ENCODE results near the gene C14orf180.
A peak's percentile ranks its signal among the peaks of the same experiment; 100 is the strongest.

C14orf180 gene

DNA sequence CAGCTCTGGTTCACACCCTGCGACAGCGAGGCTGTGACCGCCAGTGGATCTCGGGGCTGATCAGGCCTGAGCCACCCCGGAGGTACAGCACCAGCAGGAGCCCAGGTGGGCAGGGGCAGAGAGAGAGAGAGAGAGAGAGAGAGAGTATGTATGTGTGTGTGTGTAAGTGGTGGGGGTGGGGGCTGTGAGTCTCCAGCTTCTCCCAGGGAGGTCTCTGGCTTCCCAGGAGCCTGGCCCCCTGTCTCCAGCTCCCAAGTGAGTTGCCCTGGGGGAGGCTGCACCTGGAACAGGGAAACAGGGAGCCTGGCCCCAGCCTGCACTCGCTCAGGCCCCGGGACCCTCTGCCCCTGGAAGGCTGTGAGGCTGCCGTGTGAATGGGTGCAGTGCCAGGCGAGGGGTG is 2.0 kb downstream of the C14orf180 start:
- DNase-seq = no peak

DNA sequence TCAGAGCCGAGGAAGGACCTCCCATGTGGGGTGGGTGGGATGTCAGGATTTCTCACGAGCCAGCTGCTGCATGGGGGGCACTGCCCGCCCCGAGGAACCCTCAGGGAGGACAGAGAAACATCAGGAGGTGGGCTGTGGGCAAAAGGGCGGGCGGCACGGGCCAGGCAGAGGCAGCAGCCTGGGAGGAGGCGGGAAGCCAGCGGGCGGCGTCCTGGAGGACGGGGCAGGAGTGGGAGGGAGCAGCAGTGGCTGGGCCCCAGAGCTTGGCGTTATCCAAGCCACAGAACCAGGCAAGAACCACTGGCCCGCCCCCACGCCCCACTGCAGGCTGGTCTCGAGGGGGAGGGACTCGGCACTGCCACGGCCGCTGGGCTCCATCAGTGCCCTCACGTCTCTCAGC is 2.4 kb downstream of the C14orf180 start:
- DNase-seq = no peak

DNA sequence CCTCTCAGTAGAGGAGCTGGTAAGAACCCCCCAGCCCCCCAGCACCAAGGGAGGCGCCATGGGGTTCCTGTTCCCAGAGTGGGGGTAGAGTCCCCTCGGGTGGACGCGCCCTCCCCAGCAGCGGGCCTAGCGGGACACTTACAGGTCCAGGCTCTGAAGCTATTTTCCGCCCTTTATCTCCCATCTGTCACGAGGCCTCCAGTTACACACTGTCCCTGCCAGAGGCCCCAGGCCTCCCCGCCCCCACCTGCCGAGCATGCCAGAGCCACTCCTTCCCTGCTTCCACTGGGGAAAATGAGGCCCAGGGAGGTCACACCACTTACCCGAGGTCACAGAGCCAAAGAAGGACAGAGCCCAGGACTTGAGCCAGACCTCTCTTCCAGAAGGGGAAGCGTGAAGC is 3.1 kb downstream of the C14orf180 start:
- DNase-seq = peak; percentile 41

DNA sequence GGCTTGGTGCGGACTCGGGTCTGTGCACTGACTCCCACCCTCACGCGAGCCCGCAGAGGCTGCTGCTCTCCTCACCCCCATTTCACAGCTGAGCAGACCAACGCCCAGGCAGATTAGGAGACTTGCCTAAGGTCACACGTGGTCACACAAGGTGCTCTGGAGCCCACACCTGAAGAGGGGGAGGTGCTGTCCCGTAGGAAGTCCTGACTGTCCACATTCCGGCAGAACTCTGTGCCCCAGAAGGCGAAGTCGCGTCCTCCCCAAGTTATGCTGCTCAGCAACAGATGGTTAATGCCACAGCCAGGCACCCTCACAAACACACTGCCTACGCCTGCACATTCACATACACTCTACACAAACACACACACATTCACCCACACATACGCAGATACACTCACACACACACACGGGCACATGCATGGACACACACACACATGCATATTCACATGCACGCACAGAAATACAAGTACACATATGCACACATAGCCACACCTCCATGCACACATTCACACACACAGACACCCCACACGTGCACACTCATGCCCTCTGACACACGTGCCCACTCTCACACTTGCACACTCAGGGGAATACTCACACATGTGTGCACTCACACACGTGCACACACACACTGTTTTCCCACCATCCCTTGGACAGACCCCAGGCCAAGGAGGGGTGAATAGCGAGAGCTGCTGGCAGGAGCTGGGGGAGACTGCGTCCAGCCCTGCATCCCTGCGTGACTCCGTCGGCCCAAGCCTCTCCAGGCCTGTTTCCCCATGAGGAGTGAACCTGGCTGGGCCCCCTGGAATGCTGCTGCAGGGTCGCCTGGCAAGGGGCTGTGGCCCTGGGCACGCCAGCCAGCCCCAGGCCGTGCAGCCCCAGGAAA is 4.1 kb downstream of the C14orf180 start:
- DNase-seq = no peak

- DNase-seq = no peak
Measured at GRCh38 chr14:104584557-104584956, 5.0 kb downstream of the C14orf180 start.

GRCh38 chr14:104585966-104586697 is 6.6 kb downstream of the C14orf180 start:
- no peak for DNase-seq

DNA sequence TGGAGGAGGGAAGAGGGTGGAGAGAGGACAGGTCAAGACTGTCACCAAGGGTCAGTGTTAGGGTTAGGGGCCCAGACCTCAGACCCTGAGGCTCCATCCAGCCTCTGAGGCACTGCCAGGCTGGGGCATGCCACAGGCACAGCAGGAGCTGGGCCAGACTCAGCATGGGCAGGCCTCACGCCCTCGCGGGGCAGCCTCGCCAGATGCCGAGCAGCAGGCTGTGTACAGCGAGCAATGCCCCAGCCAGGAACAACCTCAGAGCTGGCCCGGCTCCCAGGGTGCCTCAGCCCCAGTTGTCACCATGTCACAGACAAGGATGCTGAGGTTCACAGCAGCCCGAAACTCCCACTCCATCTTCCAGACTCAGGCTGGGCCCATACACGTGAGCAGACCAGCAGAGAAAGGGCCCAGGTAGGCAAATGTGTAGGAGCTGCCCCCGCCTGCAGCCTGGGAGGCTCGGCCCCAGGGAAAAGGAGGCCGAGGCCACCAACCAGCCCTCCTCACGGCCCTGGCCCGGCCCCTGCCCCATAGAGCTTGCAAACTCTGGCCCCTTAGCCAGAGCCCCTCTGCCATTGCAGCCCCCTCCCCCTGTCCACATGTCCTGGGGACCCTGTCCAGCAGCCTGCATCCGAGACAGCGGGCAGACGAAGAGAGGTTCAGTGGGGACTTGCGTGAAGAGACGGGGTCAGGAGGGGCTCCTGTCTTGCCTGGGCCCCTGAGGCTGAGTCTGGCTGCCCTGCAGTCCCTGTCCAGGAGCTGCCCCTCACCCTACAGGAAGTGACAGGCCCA is 7.5 kb downstream of the C14orf180 start:
- peak; percentile 86 for DNase-seq

GRCh38 chr14:104587641-104588040 is 8.1 kb downstream of the C14orf180 start:
- DNase-seq = no peak

DNA sequence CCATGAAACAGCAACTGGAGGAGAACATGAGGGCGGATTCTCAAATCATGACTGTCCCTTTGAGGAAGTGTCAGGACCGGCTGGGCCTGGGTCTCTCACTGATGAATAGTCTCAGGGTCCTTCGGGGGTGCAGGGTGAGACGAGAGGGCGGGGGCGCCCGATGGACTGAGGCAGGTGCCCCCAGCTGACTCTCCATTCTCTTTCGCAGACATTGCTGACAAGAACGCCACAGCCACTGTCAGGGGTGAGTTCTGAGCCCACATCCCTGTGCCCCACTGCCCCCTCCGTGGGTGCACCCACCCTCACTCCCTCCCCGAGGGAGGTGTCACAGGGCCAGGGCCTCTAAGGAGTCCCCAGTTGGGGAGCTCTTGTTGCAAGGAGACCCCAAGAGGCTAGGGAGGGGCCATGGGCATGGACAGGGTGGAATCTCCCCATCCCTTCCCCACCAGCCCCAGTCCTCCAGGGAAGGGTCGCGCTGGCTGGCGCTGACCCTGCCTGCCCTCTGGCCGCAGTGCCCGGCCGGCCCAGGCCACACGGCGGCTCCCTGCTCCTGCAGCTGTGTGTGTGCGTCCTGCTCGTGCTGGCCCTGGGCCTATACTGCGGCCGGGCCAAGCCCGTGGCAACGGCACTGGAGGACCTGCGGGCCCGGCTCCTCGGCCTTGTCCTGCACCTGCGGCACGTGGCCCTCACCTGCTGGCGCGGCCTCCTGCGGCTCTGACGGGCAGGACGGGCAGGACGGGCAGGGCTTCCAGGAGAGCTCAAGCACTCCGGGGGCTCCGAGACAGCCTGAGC is 8.7 kb downstream of the C14orf180 start:
- no peak for DNase-seq

DNA sequence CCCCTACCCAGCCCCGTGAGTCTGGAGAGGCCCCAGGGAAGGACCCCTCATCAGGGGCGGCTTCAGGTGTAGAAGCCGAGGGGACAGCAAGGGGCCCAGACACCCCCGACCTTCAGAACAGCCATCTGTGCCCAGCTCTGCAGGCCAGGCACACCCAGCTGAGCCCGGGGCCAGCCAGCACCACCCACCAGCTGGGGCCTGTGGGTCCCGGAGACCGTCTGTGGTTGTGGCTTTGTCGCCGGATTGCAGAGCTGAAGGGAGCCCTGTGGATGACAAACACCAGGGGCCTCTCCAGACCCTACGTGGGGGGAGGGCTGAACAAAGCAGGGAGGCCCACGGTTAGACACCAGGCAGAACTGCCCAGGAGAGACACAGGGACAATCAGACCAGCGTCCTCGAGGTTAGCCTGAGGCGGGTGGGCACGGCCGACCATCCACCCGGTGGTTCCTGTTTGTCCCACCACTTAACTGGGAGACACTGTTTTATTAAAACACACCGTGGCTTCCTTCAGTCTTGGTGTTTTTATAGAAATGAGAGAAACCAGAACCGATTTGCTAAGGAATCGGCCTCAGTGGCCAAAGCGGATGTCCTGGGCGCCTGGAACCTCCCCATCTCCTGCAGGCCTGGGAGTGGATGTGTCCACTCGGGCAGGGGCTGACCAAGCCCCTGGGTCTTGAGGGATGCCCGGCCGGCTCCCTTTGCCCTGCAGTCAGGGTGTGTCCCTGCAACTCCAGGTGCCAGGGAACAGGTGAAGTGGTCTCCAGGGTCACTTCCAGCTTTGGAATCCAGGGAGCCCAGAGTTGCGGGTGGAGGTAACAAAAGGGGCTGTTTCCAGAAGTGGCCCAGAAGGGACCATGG is 10.0 kb downstream of the C14orf180 start:
- no peak for DNase-seq

DNA sequence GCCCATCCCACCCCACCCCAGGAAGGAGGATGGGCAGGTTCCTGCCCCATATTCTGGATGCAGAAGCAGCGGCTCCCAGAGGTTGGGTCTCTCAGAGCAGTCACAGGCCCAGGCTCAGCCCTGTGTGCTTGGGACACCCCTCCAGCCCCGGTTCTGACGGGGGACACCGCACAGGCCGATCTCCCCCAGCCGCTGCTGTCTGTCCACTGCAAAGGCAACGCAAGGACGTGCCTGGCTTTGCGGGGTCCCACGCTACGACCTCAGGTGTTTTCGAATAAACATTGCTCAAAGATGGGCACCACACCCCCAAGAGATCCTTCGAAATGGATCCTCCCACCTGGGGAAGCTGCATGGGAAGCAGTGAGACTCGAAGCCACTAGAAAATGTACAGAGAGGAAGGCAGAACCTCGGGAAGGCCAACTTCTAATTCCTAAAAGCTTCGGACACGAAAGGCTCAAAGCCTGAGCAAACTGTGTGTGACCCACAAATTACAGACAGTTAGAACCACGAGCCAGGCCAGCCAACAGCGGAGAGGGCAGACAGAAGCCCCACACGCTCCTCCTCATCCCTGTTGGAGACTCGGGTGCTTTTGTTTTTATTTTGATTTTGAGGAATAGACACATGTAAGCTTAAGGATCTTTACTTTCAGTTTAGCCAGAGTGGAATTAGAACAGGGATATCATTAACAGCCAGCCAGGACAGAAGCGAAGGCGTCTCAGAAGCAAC is 10.8 kb downstream of the C14orf180 start:
- no peak for DNase-seq

- no peak for DNase-seq
Measured at GRCh38 chr14:104591031-104591430, 11.5 kb downstream of the C14orf180 start.

GRCh38 chr14:104591506-104592291 is 12.1 kb downstream of the C14orf180 start:
- no peak for DNase-seq

GRCh38 chr14:104592292-104592672 is 12.7 kb downstream of the C14orf180 start:
- DNase-seq = no peak

DNA sequence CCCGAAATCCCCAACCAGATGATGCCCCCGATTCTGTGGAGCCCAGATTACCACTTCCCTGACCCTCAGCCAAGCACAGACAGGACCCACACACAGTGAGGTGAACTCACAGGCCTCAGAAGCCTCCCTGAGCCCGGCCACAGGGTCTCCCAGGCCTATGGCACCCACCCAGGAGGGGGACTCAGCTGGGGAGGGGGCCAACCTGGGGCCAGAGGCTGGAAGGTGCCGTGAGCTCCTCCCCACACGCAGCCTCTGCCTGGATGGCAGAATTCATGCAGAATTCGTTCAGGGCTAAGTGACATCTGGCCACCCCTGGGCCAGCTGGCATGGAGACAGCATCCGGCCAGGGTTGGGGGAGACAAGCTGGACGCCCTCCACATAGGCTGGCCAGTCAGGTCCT is 13.2 kb downstream of the C14orf180 start:
- DNase-seq = no peak

DNA sequence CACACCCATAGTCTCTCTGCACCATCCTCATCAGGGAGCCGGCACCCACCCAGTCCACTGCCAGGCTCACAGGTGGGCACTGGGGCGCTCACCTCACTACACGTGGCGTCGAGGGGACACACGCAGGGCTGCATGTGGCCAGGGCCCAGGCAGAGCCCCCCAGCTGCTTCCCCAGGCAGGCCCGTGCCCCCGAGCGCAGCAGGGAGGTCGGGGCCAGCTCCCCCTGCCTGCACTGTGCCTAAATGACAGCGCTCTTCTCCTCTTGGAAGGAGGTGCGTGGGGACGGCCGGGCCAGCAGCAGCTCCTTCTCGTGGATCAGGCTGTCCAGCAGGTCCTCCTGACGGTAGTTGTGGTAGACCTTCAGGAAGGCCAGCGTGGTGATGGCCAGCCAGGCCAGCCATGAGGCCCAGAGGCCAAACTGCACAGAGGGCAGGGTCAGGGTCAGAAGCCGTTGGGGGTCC is 13.7 kb downstream of the C14orf180 start:
- DNase-seq = no peak

DNA sequence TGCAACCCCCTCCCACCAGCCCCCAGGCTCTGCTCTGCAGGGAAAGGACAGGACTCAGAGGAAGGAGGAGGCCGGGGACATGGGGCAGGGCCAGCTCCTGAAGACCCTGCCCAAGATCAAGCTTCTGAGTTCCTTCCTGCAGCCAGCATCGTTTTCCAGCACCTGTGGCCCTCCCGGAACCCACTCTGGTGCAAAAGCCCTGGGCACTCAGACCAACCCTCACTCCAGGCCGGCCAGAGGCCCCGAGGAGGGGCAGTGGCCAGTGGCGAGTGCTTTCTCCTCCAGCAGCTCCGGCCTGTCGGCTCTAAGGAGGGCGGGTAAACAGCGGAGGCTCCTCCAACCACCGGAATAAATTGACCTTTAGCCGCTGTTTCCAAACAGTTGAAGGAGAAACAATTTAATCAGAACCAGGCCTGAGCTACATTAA is 14.2 kb downstream of the C14orf180 start:
- no peak for DNase-seq

- no peak for DNase-seq
Measured at GRCh38 chr14:104594310-104595046, 14.9 kb downstream of the C14orf180 start.

DNA sequence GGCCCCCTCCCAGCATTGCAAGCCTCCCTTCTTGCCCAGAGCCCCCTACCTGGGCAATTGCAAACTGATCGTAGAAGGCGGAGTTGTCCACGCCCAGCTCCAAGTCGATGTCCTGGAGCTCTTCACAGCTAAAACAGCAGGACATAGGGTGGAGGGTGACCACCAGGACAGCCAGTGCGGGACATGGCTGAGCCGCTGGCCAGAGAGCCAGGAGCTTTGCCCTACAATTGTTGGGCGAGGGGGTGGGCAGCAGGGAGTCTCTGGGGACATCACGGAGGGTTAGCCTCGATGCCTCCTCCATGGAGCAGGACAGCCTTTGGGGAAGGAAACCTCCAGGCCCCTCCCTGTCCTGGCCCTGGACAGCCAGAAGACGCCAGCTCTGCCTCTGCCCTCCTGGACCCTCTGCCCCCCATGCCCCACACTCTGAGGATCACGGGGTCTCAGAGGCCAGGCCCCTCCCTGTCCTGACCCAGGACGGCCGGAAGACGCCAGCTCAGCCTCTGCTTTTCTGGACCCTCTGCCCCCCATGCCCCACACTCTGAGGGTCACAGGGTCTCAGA is 15.6 kb downstream of the C14orf180 start:
- DNase-seq = no peak

Data from NCI-H2171 treated with DMSO at 0.1 percent for 48 hours (cell line).